AG10803 (cell line): ENCODE results near the gene EXOC3L2.

ENCODE experiments used
- DNase-seq: peaks from one replicate; pipeline ENCODE4 v3.0.0; 2010; ENCODE audit warnings: low read depth
- H3K4me3 ChIP-seq: 2 replicates; pipeline ENCODE4 v1.5.1; 2011; ENCODE audit warnings: mild to moderate bottlenecking, low read length, control low read depth
- TF ChIP-seq, protein P1 (sequence below): conservative IDR thresholded peaks from 2 replicates; pipeline ENCODE4 v1.5.1; 2011; ENCODE audit warnings: mild to moderate bottlenecking, low read length, control low read depth, inconsistent platforms

Gene EXOC3L2

DNA sequence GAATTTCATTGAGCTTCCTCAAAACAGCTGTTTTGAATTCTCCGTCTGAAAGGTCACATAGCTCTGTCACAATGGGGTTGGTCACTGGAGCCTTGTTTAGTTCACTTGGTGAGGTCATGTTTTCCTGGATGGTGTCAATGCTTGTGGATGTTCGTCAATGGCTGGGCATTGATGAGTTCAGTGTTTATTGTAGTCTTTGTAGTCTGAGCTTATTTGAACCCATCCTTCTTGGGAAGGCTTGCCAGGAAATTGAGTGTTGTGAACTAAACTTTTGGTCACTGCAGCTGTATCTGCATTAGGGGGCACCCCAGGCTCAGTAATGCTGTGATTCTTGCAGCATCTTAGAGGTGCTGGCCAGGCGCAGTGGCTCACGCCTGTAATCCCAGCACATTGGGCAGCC lies 44.6 kb downstream of the EXOC3L2 start:
- TF ChIP-seq, protein P1, sequence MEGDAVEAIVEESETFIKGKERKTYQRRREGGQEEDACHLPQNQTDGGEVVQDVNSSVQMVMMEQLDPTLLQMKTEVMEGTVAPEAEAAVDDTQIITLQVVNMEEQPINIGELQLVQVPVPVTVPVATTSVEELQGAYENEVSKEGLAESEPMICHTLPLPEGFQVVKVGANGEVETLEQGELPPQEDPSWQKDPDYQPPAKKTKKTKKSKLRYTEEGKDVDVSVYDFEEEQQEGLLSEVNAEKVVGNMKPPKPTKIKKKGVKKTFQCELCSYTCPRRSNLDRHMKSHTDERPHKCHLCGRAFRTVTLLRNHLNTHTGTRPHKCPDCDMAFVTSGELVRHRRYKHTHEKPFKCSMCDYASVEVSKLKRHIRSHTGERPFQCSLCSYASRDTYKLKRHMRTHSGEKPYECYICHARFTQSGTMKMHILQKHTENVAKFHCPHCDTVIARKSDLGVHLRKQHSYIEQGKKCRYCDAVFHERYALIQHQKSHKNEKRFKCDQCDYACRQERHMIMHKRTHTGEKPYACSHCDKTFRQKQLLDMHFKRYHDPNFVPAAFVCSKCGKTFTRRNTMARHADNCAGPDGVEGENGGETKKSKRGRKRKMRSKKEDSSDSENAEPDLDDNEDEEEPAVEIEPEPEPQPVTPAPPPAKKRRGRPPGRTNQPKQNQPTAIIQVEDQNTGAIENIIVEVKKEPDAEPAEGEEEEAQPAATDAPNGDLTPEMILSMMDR, result peak; percentile 36
- DNase-seq, result peak; percentile 40
- no peak overlapping the region for H3K4me3 ChIP-seq

DNA sequence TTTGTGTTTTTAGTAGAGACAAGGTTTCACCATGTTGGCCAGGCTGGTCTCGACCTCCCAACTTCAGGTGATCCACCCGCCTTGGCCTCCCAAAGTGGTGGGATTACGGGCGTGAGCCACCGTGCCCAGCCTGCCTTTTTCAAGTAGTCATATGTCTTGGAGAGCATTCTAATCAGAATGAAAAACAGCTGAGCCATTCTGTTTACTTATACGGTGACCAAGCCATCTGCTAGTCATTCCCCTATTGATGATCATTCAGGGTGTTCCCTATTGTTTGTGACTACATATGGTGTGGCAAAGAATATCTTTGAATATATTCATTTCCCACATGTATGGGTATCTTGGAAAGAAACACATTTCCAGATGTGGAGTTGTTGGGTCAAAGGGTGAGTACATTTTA lies 49.4 kb downstream of the EXOC3L2 start:
- TF ChIP-seq, protein P1, result no peak
- peak; percentile 58 for DNase-seq
- no peak overlapping the region for H3K4me3 ChIP-seq

DNA sequence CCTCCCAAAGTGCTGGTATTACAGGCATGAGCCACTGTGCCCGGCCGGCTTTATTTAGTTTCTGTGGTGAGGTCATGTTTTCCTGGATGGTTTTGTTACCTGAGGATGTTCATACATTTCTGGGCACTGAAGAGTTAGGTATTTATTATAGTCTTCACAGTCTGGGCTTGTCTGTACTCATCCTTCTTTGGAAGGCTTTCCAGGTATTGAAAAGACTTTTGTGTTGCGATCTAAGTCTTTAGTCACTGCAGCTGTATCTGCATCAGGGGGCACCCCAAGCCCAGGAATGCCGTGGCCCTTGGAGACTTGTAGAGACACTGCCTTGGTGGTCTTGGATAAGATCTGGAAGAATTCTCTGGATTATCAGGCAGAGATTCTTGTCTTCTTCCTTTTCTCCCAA lies 53.8 kb downstream of the EXOC3L2 start:
- TF ChIP-seq, protein P1, result no peak
- DNase-seq, result no peak
- no peak overlapping the region for H3K4me3 ChIP-seq

DNA sequence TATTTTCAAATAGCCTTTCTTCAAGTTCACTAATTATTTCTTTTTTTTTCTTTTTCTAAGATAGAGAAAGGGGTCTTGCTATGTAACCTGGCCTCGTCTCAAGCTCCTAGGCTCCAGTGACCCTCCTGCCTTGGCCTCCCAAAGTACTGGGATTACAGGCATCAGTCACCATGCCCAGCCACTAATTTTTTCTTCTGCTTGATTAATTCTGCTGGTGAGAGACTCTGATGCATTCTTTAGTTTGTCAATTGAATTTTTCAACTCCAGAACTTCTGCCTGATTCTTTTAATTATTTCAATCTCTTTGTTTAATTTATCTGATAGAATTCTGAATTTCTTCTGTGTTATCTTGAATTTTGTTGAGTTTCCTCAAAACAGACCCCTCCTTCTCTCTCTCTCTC lies 55.2 kb downstream of the EXOC3L2 start:
- TF ChIP-seq, protein P1, result no peak
- no peak for DNase-seq
- H3K4me3 ChIP-seq, result no peak overlapping the region

DNA sequence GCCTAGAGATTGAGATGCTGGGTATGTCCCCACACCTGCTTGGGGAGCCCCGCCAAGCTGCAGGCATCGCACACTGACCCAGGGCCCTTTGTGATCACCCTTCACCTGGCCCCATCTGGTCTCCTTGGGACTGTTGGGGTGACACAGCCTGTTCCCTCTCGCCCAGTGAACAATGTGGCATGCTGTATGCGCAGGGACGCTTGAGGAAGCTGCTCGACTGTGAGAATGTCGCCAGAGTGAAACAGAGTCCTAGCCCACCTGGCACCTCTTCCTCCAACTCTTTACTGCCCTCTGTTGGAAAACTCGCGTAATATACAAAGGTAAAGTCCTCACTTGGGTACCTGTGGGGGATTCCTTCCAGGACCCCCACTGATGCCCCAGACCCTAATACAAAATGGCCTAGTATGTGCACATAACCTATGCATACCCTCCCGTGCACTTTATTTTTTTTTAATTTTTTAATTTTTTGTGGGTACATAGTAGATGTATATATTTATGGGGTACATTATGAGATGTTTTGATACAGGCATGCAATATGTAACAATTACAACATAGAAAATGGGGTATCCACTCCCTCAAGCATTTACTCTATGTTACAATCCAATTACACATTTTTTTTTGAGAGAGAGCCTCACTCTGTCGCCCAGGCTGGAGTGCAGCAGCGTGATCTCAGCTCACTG lies 57.6 kb downstream of the EXOC3L2 start:
- TF ChIP-seq, protein P1, result peak; percentile 48
- DNase-seq, result no peak

DNA sequence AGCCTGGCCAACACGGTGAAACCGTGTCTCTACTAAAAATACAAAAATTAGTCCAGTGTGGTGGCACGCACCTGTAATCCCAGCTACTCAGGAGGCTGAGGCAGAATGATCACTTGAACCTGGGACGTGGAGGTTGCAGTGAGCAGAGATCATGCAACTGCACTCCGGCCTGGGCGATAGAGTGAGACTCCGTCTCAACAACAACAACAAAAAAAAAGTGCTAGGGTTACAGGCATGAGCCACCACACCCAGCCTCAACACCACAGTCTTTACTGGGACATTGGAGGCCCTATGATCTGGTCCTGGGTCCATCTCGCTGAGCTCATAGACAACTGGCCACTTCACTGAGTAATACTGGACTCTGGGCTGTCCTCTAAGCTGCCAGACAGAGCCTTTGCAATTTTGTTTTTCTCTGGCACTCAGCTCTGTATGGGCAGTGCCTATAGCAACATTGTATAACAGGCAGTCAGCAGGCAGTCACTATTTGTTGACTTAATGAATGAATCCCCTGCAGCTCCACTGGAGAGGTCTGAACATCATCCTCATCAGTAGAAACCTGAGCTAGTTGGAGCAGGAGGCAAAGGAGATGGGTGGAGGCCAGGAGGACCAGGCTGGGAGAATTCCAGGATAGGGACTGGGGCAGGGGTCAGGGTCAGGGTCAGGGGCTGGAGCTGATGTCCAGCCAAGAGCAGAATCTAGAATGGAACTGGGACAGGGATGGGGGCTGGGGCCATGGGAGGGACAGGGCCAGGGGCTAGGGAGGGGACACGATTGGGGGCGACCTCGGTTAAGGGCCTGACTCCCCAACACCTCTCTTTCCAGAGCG lies 58.5 kb downstream of the EXOC3L2 start:
- TF ChIP-seq, protein P1, result no peak
- DNase-seq, result no peak
- H3K4me3 ChIP-seq, result no peak overlapping the region

More for the DNA sequence above, 57.6 kb downstream of the EXOC3L2 start:
- H3K4me3 ChIP-seq, result no peak overlapping the region

DNA sequence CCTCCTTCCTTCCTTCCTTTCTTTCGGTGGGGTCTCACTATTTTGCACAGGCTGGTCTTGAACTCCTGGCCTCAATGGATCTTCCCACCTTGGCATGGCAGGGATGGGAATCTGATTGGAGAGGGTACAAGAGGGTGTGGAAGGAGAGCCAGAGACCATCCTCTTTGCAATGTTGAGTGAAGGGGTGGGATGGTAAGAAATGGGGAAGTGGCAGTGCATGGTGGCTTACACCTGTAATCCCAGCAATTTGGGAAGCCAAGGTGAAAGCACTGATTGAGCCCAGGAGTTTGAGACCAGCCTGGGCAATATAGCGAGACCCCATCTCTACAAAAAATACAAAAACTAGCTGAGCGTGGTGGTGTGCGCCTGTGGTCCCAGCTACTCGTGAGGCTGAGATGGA lies 61.1 kb downstream of the EXOC3L2 start:
- no peak overlapping the region for H3K4me3 ChIP-seq
- TF ChIP-seq, protein P1, result no peak
- DNase-seq, result no peak
